ENCODE measurements around the gene KIAA1328. TPM values are rescaled to one million over a fixed set of nuclear protein-coding genes. Genes with fewer than 3 reads are reported as not detected.
"Not testable (repeated sequence)": the region's sequence is repeated elsewhere in the genome, so short reads cannot be mapped to it uniquely, and the experiment has no call there.

KIAA1328 gene
- total RNA-seq, 1 donor from 2014 or later = 9.5 TPM

- peaks cover 4% of the 10 kb centered on the region for H3K4me1 Mint-ChIP-seq (ENCODE audit: low read depth, unreplicated experiment)
- no peaks in the 10 kb centered on the region for H3K9me3 Mint-ChIP-seq (ENCODE audit: unreplicated experiment)
- TF ChIP-seq, protein P1, sequence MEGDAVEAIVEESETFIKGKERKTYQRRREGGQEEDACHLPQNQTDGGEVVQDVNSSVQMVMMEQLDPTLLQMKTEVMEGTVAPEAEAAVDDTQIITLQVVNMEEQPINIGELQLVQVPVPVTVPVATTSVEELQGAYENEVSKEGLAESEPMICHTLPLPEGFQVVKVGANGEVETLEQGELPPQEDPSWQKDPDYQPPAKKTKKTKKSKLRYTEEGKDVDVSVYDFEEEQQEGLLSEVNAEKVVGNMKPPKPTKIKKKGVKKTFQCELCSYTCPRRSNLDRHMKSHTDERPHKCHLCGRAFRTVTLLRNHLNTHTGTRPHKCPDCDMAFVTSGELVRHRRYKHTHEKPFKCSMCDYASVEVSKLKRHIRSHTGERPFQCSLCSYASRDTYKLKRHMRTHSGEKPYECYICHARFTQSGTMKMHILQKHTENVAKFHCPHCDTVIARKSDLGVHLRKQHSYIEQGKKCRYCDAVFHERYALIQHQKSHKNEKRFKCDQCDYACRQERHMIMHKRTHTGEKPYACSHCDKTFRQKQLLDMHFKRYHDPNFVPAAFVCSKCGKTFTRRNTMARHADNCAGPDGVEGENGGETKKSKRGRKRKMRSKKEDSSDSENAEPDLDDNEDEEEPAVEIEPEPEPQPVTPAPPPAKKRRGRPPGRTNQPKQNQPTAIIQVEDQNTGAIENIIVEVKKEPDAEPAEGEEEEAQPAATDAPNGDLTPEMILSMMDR (IDR thresholded peaks at IDR 0.05; ENCODE audit: partially characterized antibody, unreplicated experiment) = no peak
- H3K36me3 Mint-ChIP-seq (ENCODE audit: unreplicated experiment) = no peaks in the 10 kb centered on the region
- no peak overlapping the region for H3K4me3 Mint-ChIP-seq (ENCODE audit: unreplicated experiment)
- no peak for DNase-seq
- no peak overlapping the region for H3K27ac Mint-ChIP-seq (ENCODE audit: unreplicated experiment)
- no peaks in the 10 kb centered on the region for H3K27me3 Mint-ChIP-seq (ENCODE audit: unreplicated experiment)
Observed at GRCh38 chr18:36813824-36814223, 15.1 kb upstream of the KIAA1328 start.

DNA sequence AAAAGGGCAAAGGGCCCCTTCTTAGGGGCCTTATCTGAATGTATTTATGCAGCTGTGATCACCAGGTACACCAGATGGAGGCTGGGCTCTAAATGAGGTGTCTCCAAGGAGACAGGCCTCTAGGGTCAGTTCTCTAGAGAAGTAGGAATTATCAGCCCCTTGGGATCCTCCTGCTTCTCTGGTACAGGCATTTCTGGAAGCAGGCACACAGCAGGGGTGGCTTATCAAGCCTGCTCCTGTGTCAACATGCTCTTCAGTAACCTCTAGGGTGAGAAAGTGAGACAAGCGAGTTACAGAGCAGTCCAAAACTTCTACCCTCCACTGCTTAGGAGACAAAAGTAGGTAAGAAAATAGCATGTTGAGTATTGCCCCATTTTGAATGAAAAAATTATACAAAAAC, 13.9 kb upstream of the KIAA1328 start:
- TF ChIP-seq, protein P1 (IDR thresholded peaks at IDR 0.05; ENCODE audit: partially characterized antibody, unreplicated experiment) = no peak
- Mint-ChIP-seq H3K4me1 (ENCODE audit: low read depth, unreplicated experiment) (peaks cover 4% of the 10 kb centered on the region), H3K36me3 (ENCODE audit: unreplicated experiment) (no peaks in the 10 kb centered on the region), H3K4me3 (ENCODE audit: unreplicated experiment) (no peak overlapping the region), H3K27ac (ENCODE audit: unreplicated experiment) (no peak overlapping the region), H3K27me3 (ENCODE audit: unreplicated experiment) (no peaks in the 10 kb centered on the region), H3K9me3 (ENCODE audit: unreplicated experiment) (no peaks in the 10 kb centered on the region)
- DNase-seq = no peak

DNA sequence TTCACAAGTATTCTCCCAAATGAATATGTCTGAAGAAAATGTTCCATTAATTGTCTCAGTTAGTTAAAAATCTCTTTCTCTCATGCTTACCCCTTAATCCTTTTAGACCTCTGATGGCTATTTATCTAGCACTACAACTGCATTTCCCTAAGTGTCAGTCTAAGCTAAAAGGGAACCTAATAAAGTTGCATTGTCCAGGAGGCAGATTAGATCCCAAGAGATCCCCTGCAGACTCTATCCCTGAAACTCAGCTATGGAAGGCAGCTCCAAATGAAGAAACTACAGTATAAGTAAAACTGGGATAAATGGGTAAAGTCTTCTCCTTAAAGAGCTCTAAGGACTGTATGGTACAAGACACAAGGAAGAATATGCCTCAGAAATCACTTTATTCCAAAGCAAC, 12.8 kb upstream of the KIAA1328 start:
- H3K9me3 Mint-ChIP-seq (ENCODE audit: unreplicated experiment); DNase-seq; H3K27ac Mint-ChIP-seq (ENCODE audit: unreplicated experiment); H3K4me3 Mint-ChIP-seq (ENCODE audit: unreplicated experiment); H3K27me3 Mint-ChIP-seq (ENCODE audit: unreplicated experiment); H3K4me1 Mint-ChIP-seq (ENCODE audit: low read depth, unreplicated experiment); H3K36me3 Mint-ChIP-seq (ENCODE audit: unreplicated experiment): not testable (repeated sequence)

DNA sequence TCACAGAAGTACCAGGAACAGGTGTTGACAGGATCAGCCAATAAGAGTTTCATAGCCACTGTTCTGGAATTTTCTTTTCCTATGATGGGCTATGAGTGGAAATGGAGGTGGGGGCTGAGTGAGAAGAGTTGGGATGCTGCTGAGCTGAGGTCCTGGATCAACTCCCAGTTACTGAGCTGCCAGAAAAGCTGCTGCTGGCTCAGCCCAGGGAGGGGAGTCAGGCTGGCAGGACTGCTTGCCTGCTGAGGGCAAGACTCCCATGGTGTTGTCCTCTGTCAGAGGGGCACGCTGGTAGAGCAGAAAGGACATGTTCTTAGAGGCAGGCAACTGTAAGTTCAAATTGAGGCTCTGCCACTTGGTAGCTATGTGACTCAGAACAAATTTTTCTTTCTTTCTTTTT, 11.9 kb upstream of the KIAA1328 start:
- Mint-ChIP-seq H3K27ac (ENCODE audit: unreplicated experiment) (no peak overlapping the region), H3K36me3 (ENCODE audit: unreplicated experiment) (no peaks in the 10 kb centered on the region), H3K27me3 (ENCODE audit: unreplicated experiment) (peaks cover 1% of the 10 kb centered on the region), H3K9me3 (ENCODE audit: unreplicated experiment) (no peaks in the 10 kb centered on the region), H3K4me1 (ENCODE audit: low read depth, unreplicated experiment) (peaks cover 4% of the 10 kb centered on the region), H3K4me3 (ENCODE audit: unreplicated experiment) (no peak overlapping the region)
- TF ChIP-seq, protein P1 (IDR thresholded peaks at IDR 0.05; ENCODE audit: partially characterized antibody, unreplicated experiment) = no peak
- DNase-seq = no peak

- H3K9me3 Mint-ChIP-seq (ENCODE audit: unreplicated experiment) = no peaks in the 10 kb centered on the region
- H3K27ac Mint-ChIP-seq (ENCODE audit: unreplicated experiment) = no peak overlapping the region
- no peaks in the 10 kb centered on the region for H3K36me3 Mint-ChIP-seq (ENCODE audit: unreplicated experiment)
- H3K4me1 Mint-ChIP-seq (ENCODE audit: low read depth, unreplicated experiment) = peaks cover 4% of the 10 kb centered on the region
- DNase-seq = no peak
- TF ChIP-seq, protein P1 (IDR thresholded peaks at IDR 0.05; ENCODE audit: partially characterized antibody, unreplicated experiment) = no peak
- H3K27me3 Mint-ChIP-seq (ENCODE audit: unreplicated experiment) = peaks cover 1% of the 10 kb centered on the region
- H3K4me3 Mint-ChIP-seq (ENCODE audit: unreplicated experiment) = no peak overlapping the region
Observed at GRCh38 chr18:36818652-36819051, 10.3 kb upstream of the KIAA1328 start.

DNA sequence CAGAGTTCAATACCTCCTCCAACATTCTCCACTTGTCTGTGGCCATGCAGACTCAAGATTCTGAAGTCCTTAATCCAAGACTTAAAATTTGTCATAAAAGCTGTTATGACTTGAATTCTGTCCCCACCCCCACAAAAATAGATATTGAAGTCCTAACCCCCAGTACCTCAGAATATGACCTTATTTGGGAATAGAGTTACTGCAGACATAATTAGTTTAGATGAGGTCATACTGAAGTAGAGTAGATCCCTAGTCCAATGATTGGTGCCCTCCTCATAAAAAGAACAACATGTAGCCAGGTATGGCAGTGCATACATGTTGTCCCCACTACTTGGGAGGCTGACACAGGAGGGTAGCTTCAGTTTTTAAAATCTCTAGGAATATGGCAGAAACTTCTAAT, 9.3 kb upstream of the KIAA1328 start:
- Mint-ChIP-seq H3K4me3 (ENCODE audit: unreplicated experiment) (no peak overlapping the region), H3K9me3 (ENCODE audit: unreplicated experiment) (no peaks in the 10 kb centered on the region), H3K4me1 (ENCODE audit: low read depth, unreplicated experiment) (peaks cover 4% of the 10 kb centered on the region), H3K27me3 (ENCODE audit: unreplicated experiment) (peaks cover 1% of the 10 kb centered on the region), H3K27ac (ENCODE audit: unreplicated experiment) (no peak overlapping the region), H3K36me3 (ENCODE audit: unreplicated experiment) (no peaks in the 10 kb centered on the region)
- no peak for DNase-seq
- TF ChIP-seq, protein P1 (IDR thresholded peaks at IDR 0.05; ENCODE audit: partially characterized antibody, unreplicated experiment) = no peak
